ENCODE results near the gene RPS4Y2. TPM values are rescaled to one million over a fixed set of nuclear protein-coding genes. Genes with fewer than 3 reads are reported as not detected.

The RPS4Y2 gene
- total RNA-seq, 1 experiment from 2014 or later, result not detected

DNA sequence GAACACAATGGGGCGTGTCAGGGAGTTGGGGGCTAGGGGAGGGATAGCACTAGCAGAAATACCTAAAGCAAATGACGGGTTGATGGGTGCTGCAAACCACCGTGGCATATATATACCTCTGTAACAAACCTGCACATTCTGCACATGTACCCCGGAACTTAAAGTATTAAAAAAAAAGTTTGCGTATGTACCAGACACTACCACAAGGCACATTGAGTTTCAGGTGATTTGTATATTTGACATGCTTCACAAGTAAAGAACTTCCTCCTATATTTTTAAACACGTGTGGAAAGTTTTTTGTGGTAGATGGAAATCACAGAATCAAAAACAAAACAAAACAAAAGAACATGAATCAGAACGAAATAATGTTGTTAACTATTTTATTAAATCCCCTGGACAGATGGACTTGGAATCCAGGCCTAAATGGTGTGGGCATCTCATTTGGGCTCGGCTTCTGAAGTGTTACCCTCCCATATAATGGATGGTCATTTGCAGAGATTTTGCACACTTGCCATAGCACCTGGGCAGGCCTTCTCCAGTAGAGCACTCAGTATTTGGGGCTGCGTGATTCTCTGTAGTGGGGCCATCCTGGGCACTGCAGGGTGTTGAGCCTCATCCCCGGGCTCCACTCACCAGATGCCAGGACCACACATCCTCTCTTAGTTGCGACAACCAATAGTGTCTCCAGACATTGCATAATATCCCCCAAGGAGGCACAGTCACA lies 29.6 kb upstream of the RPS4Y2 start:
- Histone ChIP-seq H3K9me3 (ENCODE audit: control insufficient read depth in 1 of 2, insufficient read depth in 1 of 2, low read depth in 1 of 2, low read length in 2 of 2) (no peaks in the 10 kb centered on the region), H3K79me2 (ENCODE audit: insufficient read depth, low read length) (no peaks in the 10 kb centered on the region), H3K27ac (ENCODE audit: low read depth, low read length) (no peak overlapping the region), H3K27me3 (ENCODE audit: insufficient read depth, low read length) (no peaks in the 10 kb centered on the region), H3K9ac (ENCODE audit: low read length) (no peak overlapping the region), H3K4me3 (replicated peaks in 1 of 2; ENCODE audit: low read depth in 1 of 2, low read length in 2 of 2) (no peak overlapping the region), H3K4me2 (ENCODE audit: low read length) (no peak overlapping the region), H3K36me3 (ENCODE audit: control insufficient read depth in 1 of 2, insufficient read depth in 2 of 2, low read length in 2 of 2) (no peaks in the 10 kb centered on the region), H4K20me1 (ENCODE audit: insufficient read depth) (no peaks in the 10 kb centered on the region), H2AFZ (ENCODE audit: low read depth, low read length, poor library complexity, severe bottlenecking) (no peak overlapping the region), H3K9me2 (ENCODE audit: insufficient read depth) (no peaks in the 10 kb centered on the region), H3K4me1 (ENCODE audit: control insufficient read depth in 1 of 2, insufficient read depth in 2 of 2, low read length in 2 of 2) (no peaks in the 10 kb centered on the region)
- CTCF ChIA-PET, result no interaction called here
- RAD21 ChIA-PET (ENCODE audit: low non-redundant PET in 1 of 2, low total read pairs in 2 of 2, uncharacterized antibody in 2 of 2, unreplicated experiment in 2 of 2), result no interaction called here
- ATAC-seq (no peak), DNase-seq (ENCODE audit: low read depth, low spot score) (no peak)
- TF ChIP-seq, protein P1, sequence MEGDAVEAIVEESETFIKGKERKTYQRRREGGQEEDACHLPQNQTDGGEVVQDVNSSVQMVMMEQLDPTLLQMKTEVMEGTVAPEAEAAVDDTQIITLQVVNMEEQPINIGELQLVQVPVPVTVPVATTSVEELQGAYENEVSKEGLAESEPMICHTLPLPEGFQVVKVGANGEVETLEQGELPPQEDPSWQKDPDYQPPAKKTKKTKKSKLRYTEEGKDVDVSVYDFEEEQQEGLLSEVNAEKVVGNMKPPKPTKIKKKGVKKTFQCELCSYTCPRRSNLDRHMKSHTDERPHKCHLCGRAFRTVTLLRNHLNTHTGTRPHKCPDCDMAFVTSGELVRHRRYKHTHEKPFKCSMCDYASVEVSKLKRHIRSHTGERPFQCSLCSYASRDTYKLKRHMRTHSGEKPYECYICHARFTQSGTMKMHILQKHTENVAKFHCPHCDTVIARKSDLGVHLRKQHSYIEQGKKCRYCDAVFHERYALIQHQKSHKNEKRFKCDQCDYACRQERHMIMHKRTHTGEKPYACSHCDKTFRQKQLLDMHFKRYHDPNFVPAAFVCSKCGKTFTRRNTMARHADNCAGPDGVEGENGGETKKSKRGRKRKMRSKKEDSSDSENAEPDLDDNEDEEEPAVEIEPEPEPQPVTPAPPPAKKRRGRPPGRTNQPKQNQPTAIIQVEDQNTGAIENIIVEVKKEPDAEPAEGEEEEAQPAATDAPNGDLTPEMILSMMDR (IDR thresholded peaks at IDR 0.05 in 2 of 3, conservative IDR thresholded peaks at IDR 0.05 in 1 of 3; ENCODE audit: borderline replicate concordance in 1 of 3, insufficient read depth in 1 of 3, low read depth in 2 of 3, low read length in 2 of 3), result no peak
- TF ChIP-seq, protein P2, sequence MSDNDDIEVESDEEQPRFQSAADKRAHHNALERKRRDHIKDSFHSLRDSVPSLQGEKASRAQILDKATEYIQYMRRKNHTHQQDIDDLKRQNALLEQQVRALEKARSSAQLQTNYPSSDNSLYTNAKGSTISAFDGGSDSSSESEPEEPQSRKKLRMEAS (IDR thresholded peaks at IDR 0.05), result no peak
- no peak for TF ChIP-seq JUND (IDR thresholded peaks at IDR 0.05)
- TF ChIP-seq POLR2A (IDR thresholded peaks at IDR 0.05; ENCODE audit: borderline replicate concordance, extremely low read depth, insufficient read depth, insufficient read length), result no peak
- POLR2A ChIA-PET, result no interaction called here
- no TSS peak for BruUV-seq (replicated peaks)
- intact Hi-C loops (cut with micrococcal nuclease), result no loop called here

GRCh38 chrY:20735200-20735599 lies 20.7 kb upstream of the RPS4Y2 start:
- CTCF ChIA-PET, result no interaction called here
- H3K4me2 ChIP-seq (ENCODE audit: low read length), result no peak overlapping the region
- RAD21 ChIA-PET (ENCODE audit: low non-redundant PET in 1 of 2, low total read pairs in 2 of 2, uncharacterized antibody in 2 of 2, unreplicated experiment in 2 of 2), result no interaction called here
- no peaks in the 10 kb centered on the region for H3K9me2 ChIP-seq (ENCODE audit: insufficient read depth)
- H3K27ac ChIP-seq (ENCODE audit: low read depth, low read length), result no peak overlapping the region
- H3K27me3 ChIP-seq (ENCODE audit: insufficient read depth, low read length), result no peaks in the 10 kb centered on the region
- H3K36me3 ChIP-seq (ENCODE audit: control insufficient read depth in 1 of 2, insufficient read depth in 2 of 2, low read length in 2 of 2), result no peaks in the 10 kb centered on the region
- POLR2A ChIA-PET, result no interaction called here
- ATAC-seq (no peak), DNase-seq (ENCODE audit: low read depth, low spot score) (no peak)
- TF ChIP-seq ZFX (IDR thresholded peaks at IDR 0.05) (no peak), SP1 (IDR thresholded peaks at IDR 0.05; ENCODE audit: low read depth) (no peak), TCF7L2 (IDR thresholded peaks at IDR 0.05; ENCODE audit: borderline replicate concordance, extremely low read depth, insufficient read depth, insufficient read length) (no peak), CBX3 (IDR thresholded peaks at IDR 0.05; ENCODE audit: low read depth) (no peak), ZBTB33 (IDR thresholded peaks at IDR 0.05; ENCODE audit: extremely low read depth, insufficient replicate concordance, low read length) (no peak), POLR2AphosphoS5 (IDR thresholded peaks at IDR 0.05; ENCODE audit: low read depth, low read length) (no peak), FOSL1 (IDR thresholded peaks at IDR 0.05; ENCODE audit: low read depth) (no peak), JUND (IDR thresholded peaks at IDR 0.05) (no peak)
- H3K79me2 ChIP-seq (ENCODE audit: insufficient read depth, low read length), result no peaks in the 10 kb centered on the region
- H4K20me1 ChIP-seq (ENCODE audit: insufficient read depth), result no peaks in the 10 kb centered on the region
- H3K4me1 ChIP-seq (ENCODE audit: control insufficient read depth in 1 of 2, insufficient read depth in 2 of 2, low read length in 2 of 2), result no peaks in the 10 kb centered on the region
- no peak overlapping the region for H3K9ac ChIP-seq (ENCODE audit: low read length)
- no TSS peak for BruUV-seq (replicated peaks)
- no peak overlapping the region for H2AFZ ChIP-seq (ENCODE audit: low read depth, low read length, poor library complexity, severe bottlenecking)
- H3K4me3 ChIP-seq (replicated peaks in 1 of 2; ENCODE audit: low read depth in 1 of 2, low read length in 2 of 2), result no peak overlapping the region
- no peaks in the 10 kb centered on the region for H3K9me3 ChIP-seq (ENCODE audit: control insufficient read depth in 1 of 2, insufficient read depth in 1 of 2, low read depth in 1 of 2, low read length in 2 of 2)
- intact Hi-C loops (cut with micrococcal nuclease), result no loop called here
